ENCODE results near the gene TRIOBP. TPM values are rescaled to one million over a fixed set of nuclear protein-coding genes. Genes with fewer than 3 reads are reported as not detected.

Gene TRIOBP
- total and polyA plus RNA-seq, 2 of the 13 experiments (the other 11 are each of a cell fraction or from before 2014, with no cell fraction given), result 6.1 to 15.4 TPM

DNA sequence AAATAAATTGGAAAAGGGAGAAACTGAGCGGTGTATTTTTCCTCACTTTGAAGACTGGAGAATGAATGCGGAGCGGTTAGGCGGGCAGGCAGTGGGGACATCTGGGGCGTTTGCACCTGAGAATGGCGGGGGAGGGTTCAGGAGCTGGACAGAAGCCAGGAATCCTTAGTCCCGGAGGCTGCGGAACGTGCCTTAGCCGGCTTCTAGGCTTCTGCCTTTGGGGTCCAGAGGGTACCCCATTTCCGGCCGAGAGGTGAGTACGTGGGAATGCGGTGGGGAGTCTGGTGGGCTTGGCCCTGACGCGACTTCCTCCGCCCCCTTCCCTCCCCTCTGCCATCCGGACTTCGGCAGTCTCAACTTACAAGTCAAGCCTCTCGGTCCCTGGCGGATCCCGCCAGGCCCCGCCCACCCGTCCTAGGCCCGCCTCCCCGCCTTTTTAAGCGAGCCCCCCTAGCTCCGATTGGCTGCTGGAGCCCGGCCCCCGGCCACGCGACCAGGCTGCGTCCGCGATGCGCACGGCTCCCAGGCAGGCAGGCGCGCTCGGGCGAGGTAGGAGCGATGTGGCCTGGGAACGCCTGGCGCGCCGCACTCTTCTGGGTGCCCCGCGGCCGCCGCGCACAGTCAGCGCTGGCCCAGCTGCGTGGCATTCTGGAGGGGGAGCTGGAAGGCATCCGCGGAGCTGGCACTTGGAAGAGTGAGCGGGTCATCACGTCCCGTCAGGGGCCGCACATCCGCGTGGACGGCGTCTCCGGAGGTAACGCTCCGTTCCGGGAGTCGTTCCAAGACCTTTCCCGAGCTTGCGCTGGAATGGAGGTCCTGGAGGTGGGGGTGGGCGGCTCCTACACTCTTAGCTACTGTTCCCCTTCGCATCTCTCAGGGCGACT, 110.8 kb downstream of the TRIOBP start, which contains the start of gene GCAT (continued):
- TF ChIP-seq, protein P1, sequence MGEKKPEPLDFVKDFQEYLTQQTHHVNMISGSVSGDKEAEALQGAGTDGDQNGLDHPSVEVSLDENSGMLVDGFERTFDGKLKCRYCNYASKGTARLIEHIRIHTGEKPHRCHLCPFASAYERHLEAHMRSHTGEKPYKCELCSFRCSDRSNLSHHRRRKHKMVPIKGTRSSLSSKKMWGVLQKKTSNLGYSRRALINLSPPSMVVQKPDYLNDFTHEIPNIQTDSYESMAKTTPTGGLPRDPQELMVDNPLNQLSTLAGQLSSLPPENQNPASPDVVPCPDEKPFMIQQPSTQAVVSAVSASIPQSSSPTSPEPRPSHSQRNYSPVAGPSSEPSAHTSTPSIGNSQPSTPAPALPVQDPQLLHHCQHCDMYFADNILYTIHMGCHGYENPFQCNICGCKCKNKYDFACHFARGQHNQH (CRISPR knock-in tag; IDR thresholded peaks at IDR 0.05), result peak; percentile 68; the same call in 1 of the 2 replicates
- TF ChIP-seq SP1 (IDR thresholded peaks at IDR 0.05) (no peak), SP1 (CRISPR knock-in tag; IDR thresholded peaks at IDR 0.05) (peak; percentile 59; the same call in 1 of the 2 replicates), RARG (CRISPR knock-in tag; IDR thresholded peaks at IDR 0.05; ENCODE audit: low read depth) (no peak), NFKBIZ (CRISPR knock-in tag; IDR thresholded peaks at IDR 0.05) (0 out of 2 replicates have a peak, but pooled peaks have one; percentile 18), ZNF224 (CRISPR knock-in tag; IDR thresholded peaks at IDR 0.05) (no peak), THAP11 (CRISPR knock-in tag; IDR thresholded peaks at IDR 0.05) (peak; percentile 65; the same call in 1 of the 2 replicates), NAIF1 (CRISPR knock-in tag; IDR thresholded peaks at IDR 0.05; ENCODE audit: borderline replicate concordance) (no peak; the same call in 1 of the 2 replicates), EHMT2 (IDR thresholded peaks at IDR 0.05; ENCODE audit: borderline replicate concordance, low read depth, low read length) (no peak), HDAC1 (CRISPR knock-in tag; IDR thresholded peaks at IDR 0.05) (peak; percentile 91), MTF1 (CRISPR knock-in tag; IDR thresholded peaks at IDR 0.05) (peak; percentile 97), PPARG (CRISPR knock-in tag; conservative IDR thresholded peaks at IDR 0.05) (peak; percentile 54; the same call in 1 of the 2 replicates), HOXA9 (CRISPR knock-in tag; IDR thresholded peaks at IDR 0.05; ENCODE audit: borderline replicate concordance) (no peak), ZNF644 (CRISPR knock-in tag; IDR thresholded peaks at IDR 0.05; ENCODE audit: low read depth) (no peak), ZBTB7B (CRISPR knock-in tag; IDR thresholded peaks at IDR 0.05) (peak; percentile 96), TBX2 (CRISPR knock-in tag; IDR thresholded peaks at IDR 0.05; ENCODE audit: borderline replicate concordance) (peak; percentile 80), SIX4 (CRISPR knock-in tag; IDR thresholded peaks at IDR 0.05) (peak; percentile 91)
